ENCODE measurements around the gene GJD2.

DNA sequence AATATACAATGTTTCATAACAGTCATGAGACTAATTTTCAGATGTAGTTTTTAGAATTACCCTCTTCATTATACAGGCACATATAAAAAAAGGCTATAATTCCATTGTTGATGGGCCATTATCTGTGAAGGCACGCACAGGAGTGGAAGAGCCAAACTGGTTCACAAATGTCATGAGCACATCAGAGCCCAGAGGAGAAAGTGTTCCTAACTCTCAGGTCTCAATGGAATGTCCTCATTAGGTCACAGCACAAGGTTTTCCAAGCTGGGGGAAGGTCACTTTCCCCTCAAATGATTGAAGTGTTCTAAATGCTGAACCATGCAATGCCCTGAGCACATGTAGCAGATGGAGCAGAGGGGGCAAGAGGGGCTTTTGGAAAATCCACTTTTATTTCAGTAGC is 41.2 kb downstream of the GJD2 start:
- TF ChIP-seq, protein P1, sequence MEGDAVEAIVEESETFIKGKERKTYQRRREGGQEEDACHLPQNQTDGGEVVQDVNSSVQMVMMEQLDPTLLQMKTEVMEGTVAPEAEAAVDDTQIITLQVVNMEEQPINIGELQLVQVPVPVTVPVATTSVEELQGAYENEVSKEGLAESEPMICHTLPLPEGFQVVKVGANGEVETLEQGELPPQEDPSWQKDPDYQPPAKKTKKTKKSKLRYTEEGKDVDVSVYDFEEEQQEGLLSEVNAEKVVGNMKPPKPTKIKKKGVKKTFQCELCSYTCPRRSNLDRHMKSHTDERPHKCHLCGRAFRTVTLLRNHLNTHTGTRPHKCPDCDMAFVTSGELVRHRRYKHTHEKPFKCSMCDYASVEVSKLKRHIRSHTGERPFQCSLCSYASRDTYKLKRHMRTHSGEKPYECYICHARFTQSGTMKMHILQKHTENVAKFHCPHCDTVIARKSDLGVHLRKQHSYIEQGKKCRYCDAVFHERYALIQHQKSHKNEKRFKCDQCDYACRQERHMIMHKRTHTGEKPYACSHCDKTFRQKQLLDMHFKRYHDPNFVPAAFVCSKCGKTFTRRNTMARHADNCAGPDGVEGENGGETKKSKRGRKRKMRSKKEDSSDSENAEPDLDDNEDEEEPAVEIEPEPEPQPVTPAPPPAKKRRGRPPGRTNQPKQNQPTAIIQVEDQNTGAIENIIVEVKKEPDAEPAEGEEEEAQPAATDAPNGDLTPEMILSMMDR (IDR thresholded peaks at IDR 0.05), result no peak
- TF ChIP-seq POLR2A (IDR thresholded peaks at IDR 0.05) (no peak), EP300 (IDR thresholded peaks at IDR 0.05) (no peak)
